ENCODE measurements around the gene WWOX. TPM values are rescaled to one million over a fixed set of nuclear protein-coding genes. Genes with fewer than 3 reads are reported as not detected.

WWOX gene
- total and polyA plus RNA-seq, 2 of the 13 experiments (the other 11 are each of a cell fraction or from before 2014, with no cell fraction given) = 9.1 to 37.4 TPM

GRCh38 chr16:79081297-79082066 is 982.0 kb downstream of the WWOX start (continued):
- TF ChIP-seq FOXA3 (CRISPR knock-in tag; IDR thresholded peaks at IDR 0.05) (no peak), RARA (CRISPR knock-in tag; IDR thresholded peaks at IDR 0.05) (peak; percentile 37; the same call in 1 of the 2 replicates), YEATS2 (CRISPR knock-in tag; IDR thresholded peaks at IDR 0.05; ENCODE audit: borderline replicate concordance) (no peak), ZNF160 (CRISPR knock-in tag; IDR thresholded peaks at IDR 0.05) (no peak), ZNF556 (CRISPR knock-in tag; IDR thresholded peaks at IDR 0.05; ENCODE audit: borderline replicate concordance) (no peak), HINFP (CRISPR knock-in tag; IDR thresholded peaks at IDR 0.05; ENCODE audit: low read depth) (no peak), ISX (CRISPR knock-in tag; conservative IDR thresholded peaks at IDR 0.05) (no peak), EZH2 (conservative IDR thresholded peaks at IDR 0.05; ENCODE audit: low read depth, low read length) (no peak), PRPF4 (IDR thresholded peaks at IDR 0.05; ENCODE audit: low read depth, low read length, poor library complexity, severe bottlenecking) (no peak), NCOA1 (CRISPR knock-in tag; IDR thresholded peaks at IDR 0.05) (no peak), UBTF (CRISPR knock-in tag; IDR thresholded peaks at IDR 0.05) (0 out of 2 replicates have a peak, but pooled peaks have one; percentile 10), ZNF318 (CRISPR knock-in tag; IDR thresholded peaks at IDR 0.05) (no peak), FLYWCH1 (CRISPR knock-in tag; IDR thresholded peaks at IDR 0.05) (no peak), MED1 (CRISPR knock-in tag; IDR thresholded peaks at IDR 0.05) (peak; percentile 52), PAX8 (CRISPR knock-in tag; IDR thresholded peaks at IDR 0.05; ENCODE audit: borderline replicate concordance) (no peak), ZNF329 (CRISPR knock-in tag; IDR thresholded peaks at IDR 0.05; ENCODE audit: low read depth) (no peak), ETV5 (CRISPR knock-in tag; IDR thresholded peaks at IDR 0.05; ENCODE audit: borderline replicate concordance) (no peak), ELF4 (CRISPR knock-in tag; IDR thresholded peaks at IDR 0.05; ENCODE audit: borderline replicate concordance) (no peak)
